Pancreas (tissue), 10 donors: ENCODE measurements around the gene ADGRE1. TPM values are rescaled to one million over a fixed set of nuclear protein-coding genes. Genes with fewer than 3 reads are reported as not detected.
A peak's percentile ranks its signal among the peaks of the same experiment; 100 is the strongest.

Source experiments
- ATAC-seq, 4 donors: fragments of 200-7000 bp; cut with Tn5 transposase; one replicate each; pipeline versions ENCODE4 v1.8.0 to v1.9.1; 2020; ENCODE audit warnings: mild to moderate bottlenecking in 4 of 4, moderate library complexity in 4 of 4
- DNase-seq, 6 donors: peaks; one replicate each; pipeline ENCODE4 v3.0.0-alpha.2; 2020
- FAIRE-seq: peaks from 2 replicates; lab custom pipeline; 2012; peaks lifted over from hg19 to GRCh38; lab: Jason Lieb, UNC
- H3K27ac ChIP-seq, 4 donors: fragments of 200-600 bp; sonication (generic); 1 replicate in 3 of 4; 2 replicates in 1 of 4; pipeline versions ENCODE4 v1.5.0 to v1.8.0; 2020
- H3K27me3 ChIP-seq, 4 donors: fragments of 200-600 bp; one replicate each; pipeline ENCODE4 v1.8.0; 2021
- H3K36me3 ChIP-seq, 3 donors: fragments of 200-600 bp; sonication (generic) in 1 of 3; one replicate each; pipeline versions ENCODE4 v1.5.0 to v1.8.0; 2020 to 2021
- H3K4me1 ChIP-seq, 3 donors: fragments of 200-600 bp; one replicate each; pipeline ENCODE4 v1.8.0; 2021
- H3K4me3 ChIP-seq, 4 donors: fragments of 200-600 bp; sonication (generic) in 2 of 4; one replicate each; pipeline versions ENCODE4 v1.5.0 to v1.8.0; 2020 to 2021
- H3K9me3 ChIP-seq, 4 donors: fragments of 200-600 bp; one replicate each; pipeline ENCODE4 v1.8.0; 2021
- WGBS, 2 donors: extraction: QIAGEN DNeasy Blood & Tissue Kit; methylation state at CpG; one replicate each; pipeline ENCODE4 v1.1.7; 2013; 5-methylcytosine and 5-hydroxymethylcytosine counted together
- intact Hi-C, 3 donors: fragments of 100-400 bp; cut with DNase I; formaldehyde crosslinking; loops; one replicate each; pipeline versions ENCODE4 v1.11.1 to v1.14.2; 2022
- polyA plus RNA-seq, 2 donors: library from polyadenylated mRNA; stranded (reverse); fragments of 200-250 nt; gene quantifications; one replicate each; pipeline ENCODE4 v1.2.3, GENCODE V29; 2013
- total RNA-seq, 6 donors: library from RNA; stranded (reverse); fragmentation: NEBNext Ultra II Directional in 4 of 6; extraction: Animal tissue kit (Norgen Biotek cat#: 25700) in 4 of 6; gene quantifications; one replicate each; pipeline versions ENCODE4 v1.2.1 to v1.2.4, GENCODE V29; 2021 to 2023
- TF ChIP-seq, protein P1 (sequence below), 4 donors: fragments of 200-600 bp; sonication (generic) in 3 of 4; IDR thresholded peaks; one replicate each; pipeline versions ENCODE4 v1.5.0 to v1.8.0; 2021; ENCODE audit warnings: antibody characterized with exemption in 4 of 4
- donor health status: healthy with polysubstance abuse.
- donor health status: DM: no; HTN: no; CAD: no; lungs with moderate emphysema.
- donor health status: DM: no; HTN: no; CAD: no.
- donor health status: control.
- donor health status: control.
- donor health status: Bipolar disorder and iron deficiency.
- donor health status: DM: yes; HTN: yes; CAD: no.
- donor health status: DM: no; HTN: no; CAD: no.
- donor health status: DM: no; HTN: no; CAD: no.
- donor health status: DM: yes; HTN: yes; CAD: no.

The ADGRE1 gene
- total and polyA plus RNA-seq, 8 donors: 0.07 to 0.73 (median 0.28) TPM; not detected in 3

DNA sequence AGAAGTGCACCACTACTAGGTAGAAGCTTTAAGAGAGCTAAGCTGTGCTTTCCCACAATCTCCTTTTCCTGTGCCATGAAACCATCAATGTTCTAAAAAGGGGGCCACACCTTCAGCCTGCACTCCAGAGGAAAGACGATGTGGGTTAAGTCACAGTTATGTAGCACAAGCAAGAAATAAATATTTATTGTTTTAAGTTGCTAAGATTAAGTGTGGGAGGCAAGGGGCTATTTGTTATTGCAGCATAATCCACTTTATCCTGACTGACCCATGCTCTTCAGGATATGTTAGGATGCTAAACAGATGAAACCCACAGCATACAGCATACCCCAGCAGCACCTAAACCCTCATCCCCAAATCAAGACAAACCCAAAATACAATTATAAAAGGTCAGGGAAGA lies 69.2 kb downstream of the ADGRE1 start:
- TF ChIP-seq, protein P1, sequence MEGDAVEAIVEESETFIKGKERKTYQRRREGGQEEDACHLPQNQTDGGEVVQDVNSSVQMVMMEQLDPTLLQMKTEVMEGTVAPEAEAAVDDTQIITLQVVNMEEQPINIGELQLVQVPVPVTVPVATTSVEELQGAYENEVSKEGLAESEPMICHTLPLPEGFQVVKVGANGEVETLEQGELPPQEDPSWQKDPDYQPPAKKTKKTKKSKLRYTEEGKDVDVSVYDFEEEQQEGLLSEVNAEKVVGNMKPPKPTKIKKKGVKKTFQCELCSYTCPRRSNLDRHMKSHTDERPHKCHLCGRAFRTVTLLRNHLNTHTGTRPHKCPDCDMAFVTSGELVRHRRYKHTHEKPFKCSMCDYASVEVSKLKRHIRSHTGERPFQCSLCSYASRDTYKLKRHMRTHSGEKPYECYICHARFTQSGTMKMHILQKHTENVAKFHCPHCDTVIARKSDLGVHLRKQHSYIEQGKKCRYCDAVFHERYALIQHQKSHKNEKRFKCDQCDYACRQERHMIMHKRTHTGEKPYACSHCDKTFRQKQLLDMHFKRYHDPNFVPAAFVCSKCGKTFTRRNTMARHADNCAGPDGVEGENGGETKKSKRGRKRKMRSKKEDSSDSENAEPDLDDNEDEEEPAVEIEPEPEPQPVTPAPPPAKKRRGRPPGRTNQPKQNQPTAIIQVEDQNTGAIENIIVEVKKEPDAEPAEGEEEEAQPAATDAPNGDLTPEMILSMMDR (IDR thresholded peaks at IDR 0.05): no peak
- Histone ChIP-seq H3K27ac (no peak overlapping the region), H3K27me3 (no peaks in the 10 kb centered on the region), H3K4me1 (no peaks in the 10 kb centered on the region), H3K9me3 (no peaks in the 10 kb centered on the region), H3K4me3 (no peak overlapping the region), H3K36me3 (no peaks in the 10 kb centered on the region)
- DNase-seq (no peak), ATAC-seq (no peak), FAIRE-seq (no peak)
- intact Hi-C loops: no loop called here
- 42 to 57% methylated on average over 1 of the region's 1 CpG for WGBS, 2 donors

DNA sequence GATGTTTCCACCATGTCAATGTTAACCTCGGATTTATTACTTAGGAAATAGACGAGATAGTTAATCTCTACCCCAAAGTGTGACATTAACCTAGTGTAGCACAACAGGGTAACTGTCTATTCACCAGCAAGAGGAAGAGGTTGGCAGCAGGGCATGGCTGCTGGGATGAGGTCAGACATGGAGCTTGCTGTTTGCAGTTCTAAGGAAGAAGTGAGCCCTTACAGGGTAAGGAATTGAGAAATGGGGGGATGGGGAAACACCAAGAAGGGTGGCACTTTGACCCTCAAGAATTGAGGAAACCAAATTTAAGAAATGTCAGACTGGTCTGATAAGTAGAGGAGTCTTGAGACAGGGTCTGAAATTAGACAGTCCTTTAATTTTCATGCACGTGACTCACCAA lies 71.4 kb downstream of the ADGRE1 start:
- Histone ChIP-seq H3K36me3 (no peaks in the 10 kb centered on the region), H3K4me3 (no peak overlapping the region), H3K27ac (no peak overlapping the region), H3K9me3 (no peaks in the 10 kb centered on the region), H3K27me3 (no peaks in the 10 kb centered on the region), H3K4me1 (no peaks in the 10 kb centered on the region)
- DNase-seq (no peak), ATAC-seq (no peak), FAIRE-seq (no peak)
- 26 to 47% methylated on average over 3 of the region's 3 CpGs for WGBS, 2 donors
- intact Hi-C loops: no loop called here
- TF ChIP-seq, protein P1 (IDR thresholded peaks at IDR 0.05): no peak

DNA sequence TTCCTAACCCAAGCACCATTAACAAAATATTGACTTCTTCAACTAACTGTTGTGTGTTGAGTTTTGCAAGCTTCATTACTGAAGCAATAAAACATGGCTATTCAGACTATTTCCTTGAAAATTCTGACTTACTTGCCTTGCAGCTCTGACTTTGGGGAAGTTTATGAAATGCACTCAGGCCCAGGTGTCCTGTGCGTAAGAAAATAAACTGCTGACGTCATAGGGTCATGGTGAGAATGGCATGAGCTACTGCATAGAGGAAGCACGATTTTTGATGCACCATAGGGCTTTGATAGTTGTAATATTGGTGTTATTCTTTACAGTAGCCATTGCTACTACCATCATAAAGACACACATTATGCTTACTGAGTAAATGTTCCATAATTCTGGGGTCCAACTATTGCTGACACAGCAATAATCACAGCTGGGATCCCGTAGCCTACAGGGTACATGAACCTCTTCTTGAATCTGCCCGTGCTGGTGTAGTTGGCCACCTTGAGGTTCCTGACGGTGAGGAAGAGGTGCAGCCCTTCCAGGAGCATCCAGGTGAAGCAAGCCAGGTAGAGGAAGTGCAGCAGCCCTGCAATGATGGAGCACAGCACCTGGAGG lies 76.0 kb downstream of the ADGRE1 start:
- ATAC-seq: no peak
- 58 to 62% methylated on average over 6 of the region's 6 CpGs for WGBS, 2 donors

DNA sequence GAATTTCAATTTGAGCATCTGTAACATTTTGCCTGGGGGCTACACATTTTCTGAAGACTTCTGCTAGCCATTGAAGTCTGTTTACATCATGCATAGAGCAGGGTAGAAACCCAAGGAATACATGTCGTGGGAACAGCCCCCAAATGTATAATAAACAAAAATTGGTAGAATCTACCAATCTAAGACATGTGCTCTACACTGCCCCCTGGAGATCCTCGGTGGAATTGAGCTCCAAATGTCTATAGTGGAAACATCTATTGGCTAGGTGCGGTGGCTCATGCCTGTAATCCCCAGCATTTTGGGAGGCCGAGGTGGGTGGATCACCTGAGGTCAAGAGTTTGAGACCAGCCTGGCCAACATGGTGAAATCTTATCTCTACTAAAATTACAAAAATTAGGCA lies 76.6 kb downstream of the ADGRE1 start:
- 26 to 43% methylated on average over 4 of the region's 4 CpGs for WGBS, 2 donors
- H3K4me1 ChIP-seq: no peaks in the 10 kb centered on the region
- H3K4me3 ChIP-seq: no peak overlapping the region
- FAIRE-seq (no peak), DNase-seq (no peak), ATAC-seq (no peak)
- H3K36me3 ChIP-seq: no peaks in the 10 kb centered on the region
- H3K9me3 ChIP-seq: no peaks in the 10 kb centered on the region
- H3K27me3 ChIP-seq: no peaks in the 10 kb centered on the region
- TF ChIP-seq, protein P1 (IDR thresholded peaks at IDR 0.05): peak; percentile 10 to 36 (median 20)
- H3K27ac ChIP-seq: no peak overlapping the region
- intact Hi-C loops: no loop called here

More for the DNA sequence above, 76.0 kb downstream of the ADGRE1 start:
- no peak overlapping the region for H3K27ac ChIP-seq
- H3K27me3 ChIP-seq: no peaks in the 10 kb centered on the region
- no peak overlapping the region for H3K4me3 ChIP-seq
- no peak for FAIRE-seq
- TF ChIP-seq, protein P1 (IDR thresholded peaks at IDR 0.05): no peak
- no peaks in the 10 kb centered on the region for H3K9me3 ChIP-seq
- no peaks in the 10 kb centered on the region for H3K4me1 ChIP-seq
- intact Hi-C loops: no loop called here
- DNase-seq: no peak
- H3K36me3 ChIP-seq: no peaks in the 10 kb centered on the region

DNA sequence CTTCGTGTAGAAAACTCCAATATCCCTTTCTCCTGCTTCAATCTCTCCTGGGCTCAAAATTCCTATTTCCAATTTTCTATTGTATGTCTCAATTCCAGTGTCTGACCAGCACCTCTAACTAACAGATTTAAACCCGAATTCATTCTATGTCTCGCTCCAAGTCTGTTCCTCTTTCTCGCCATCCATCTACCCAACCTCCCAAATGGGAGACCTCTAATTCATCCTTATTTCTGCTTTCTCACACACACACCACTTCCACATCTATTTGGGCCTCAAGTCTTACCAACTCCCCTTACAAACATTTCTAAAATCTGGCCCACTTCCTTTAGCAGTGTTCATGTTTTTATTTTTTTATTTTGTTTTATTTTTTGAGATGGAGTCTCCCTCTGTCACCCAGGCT lies 80.6 kb downstream of the ADGRE1 start:
- no peaks in the 10 kb centered on the region for H3K27me3 ChIP-seq
- no peaks in the 10 kb centered on the region for H3K36me3 ChIP-seq
- intact Hi-C loops: no loop called here
- ATAC-seq (peak in 1 of 4 donors; percentile 36), DNase-seq (no peak), FAIRE-seq (no peak)
- TF ChIP-seq, protein P1 (IDR thresholded peaks at IDR 0.05): no peak
- no peaks in the 10 kb centered on the region for H3K9me3 ChIP-seq
- no peak overlapping the region for H3K27ac ChIP-seq
- 59 to 71% methylated on average over 4 of the region's 4 CpGs for WGBS, 2 donors
- H3K4me3 ChIP-seq: no peak overlapping the region
- no peaks in the 10 kb centered on the region for H3K4me1 ChIP-seq
